Breast epithelium (tissue), 3 donors: ENCODE results near the gene ANO2.

ENCODE experiments used
- POLR2A ChIP-seq: fragments of 450-650 bp; IDR thresholded peaks from one replicate; pipeline ENCODE4 v1.6.1; 2016; ENCODE audit warnings: antibody characterized with exemption, mild to moderate bottlenecking, moderate library complexity
- TF ChIP-seq, protein P1 (sequence below), 3 donors: fragments of 450-650 bp; IDR thresholded peaks; one replicate each; pipeline ENCODE4 v1.5.1; 2016 to 2017; ENCODE audit warnings: antibody characterized with exemption in 3 of 3, mild to moderate bottlenecking in 3 of 3, moderate library complexity in 3 of 3

DNA sequence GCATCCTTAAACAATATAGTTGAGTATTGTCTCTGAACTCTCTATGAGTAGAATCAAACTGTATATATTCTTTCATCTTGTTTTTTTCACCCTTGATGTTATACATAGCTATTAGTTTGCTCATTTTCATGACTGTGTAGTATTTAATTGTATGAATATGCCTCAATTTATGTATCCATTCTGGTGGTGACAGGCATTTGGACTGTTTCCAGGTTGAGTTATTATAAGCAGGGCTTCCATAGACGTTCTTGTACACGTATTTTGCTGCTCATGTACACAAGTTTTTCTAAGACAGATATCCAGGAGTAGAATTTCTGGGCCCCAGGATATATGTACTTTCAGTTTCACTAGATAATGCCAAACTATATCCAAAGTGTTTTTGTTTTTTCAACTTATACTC lies 301.8 kb downstream of the ANO2 start:
- TF ChIP-seq, protein P1, sequence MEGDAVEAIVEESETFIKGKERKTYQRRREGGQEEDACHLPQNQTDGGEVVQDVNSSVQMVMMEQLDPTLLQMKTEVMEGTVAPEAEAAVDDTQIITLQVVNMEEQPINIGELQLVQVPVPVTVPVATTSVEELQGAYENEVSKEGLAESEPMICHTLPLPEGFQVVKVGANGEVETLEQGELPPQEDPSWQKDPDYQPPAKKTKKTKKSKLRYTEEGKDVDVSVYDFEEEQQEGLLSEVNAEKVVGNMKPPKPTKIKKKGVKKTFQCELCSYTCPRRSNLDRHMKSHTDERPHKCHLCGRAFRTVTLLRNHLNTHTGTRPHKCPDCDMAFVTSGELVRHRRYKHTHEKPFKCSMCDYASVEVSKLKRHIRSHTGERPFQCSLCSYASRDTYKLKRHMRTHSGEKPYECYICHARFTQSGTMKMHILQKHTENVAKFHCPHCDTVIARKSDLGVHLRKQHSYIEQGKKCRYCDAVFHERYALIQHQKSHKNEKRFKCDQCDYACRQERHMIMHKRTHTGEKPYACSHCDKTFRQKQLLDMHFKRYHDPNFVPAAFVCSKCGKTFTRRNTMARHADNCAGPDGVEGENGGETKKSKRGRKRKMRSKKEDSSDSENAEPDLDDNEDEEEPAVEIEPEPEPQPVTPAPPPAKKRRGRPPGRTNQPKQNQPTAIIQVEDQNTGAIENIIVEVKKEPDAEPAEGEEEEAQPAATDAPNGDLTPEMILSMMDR (IDR thresholded peaks at IDR 0.05) = no peak
- no peak for TF ChIP-seq POLR2A
